H1 (cell line): Measurements from ENCODE around the gene B4GALT7. TPM values are rescaled to one million over a fixed set of nuclear protein-coding genes. Genes with fewer than 3 reads are reported as not detected.

Source experiments
- CTCF ChIA-PET: fragments of 300-600 bp; sonication (Branson Sonifier 250); formaldehyde crosslinking; loops from one replicate; lab custom pipeline; 2021; ENCODE audit not compliant: partially characterized antibody; lab: Charles Lee
- POLR2A ChIA-PET: fragments of 300-600 bp; sonication (Branson Sonifier 250); formaldehyde crosslinking; loops from one replicate; lab custom pipeline; 2021; ENCODE audit warnings: inconsistent platforms; ENCODE audit not compliant: partially characterized antibody; lab: Charles Lee
- DNase-seq, 2 experiments: peaks; one replicate each; pipeline versions ENCODE4 v3.0.0 to v3.0.0-alpha.2; 2010 to 2022; ENCODE audit warnings: low spot score in 2 of 2, low read depth in 1 of 2, mixed read lengths in 1 of 2
- FAIRE-seq: peaks from 2 replicates; lab custom pipeline; 2011; peaks lifted over from hg19 to GRCh38; lab: Jason Lieb, UNC
- H2AFZ ChIP-seq: 2 replicates; pipeline ENCODE4 v1.8.1; 2012; ENCODE audit warnings: low read length, inconsistent platforms
- H2AK5ac ChIP-seq: 2 replicates; pipeline ENCODE4 v1.6.1; 2013; ENCODE audit warnings: low read depth, low read length
- H2BK120ac ChIP-seq: replicated peaks from 2 replicates; pipeline ENCODE3; 2013; ENCODE audit warnings: low read depth, low read length, inconsistent platforms
- H2BK12ac ChIP-seq: 2 replicates; pipeline ENCODE4 v1.6.1; 2013; ENCODE audit warnings: low read depth, low read length
- H2BK15ac ChIP-seq: 2 replicates; pipeline ENCODE4 v1.6.1; 2013; ENCODE audit warnings: low read length
- H2BK20ac ChIP-seq: 2 replicates; pipeline ENCODE4 v1.6.1; 2013; ENCODE audit warnings: low read length
- H2BK5ac ChIP-seq: 2 replicates; pipeline ENCODE4 v1.6.1; 2013; ENCODE audit warnings: low read depth, low read length
- H3K14ac ChIP-seq: 2 replicates; pipeline ENCODE4 v1.6.1; 2013; ENCODE audit warnings: inconsistent platforms; ENCODE audit not compliant: insufficient read length
- H3K18ac ChIP-seq: 2 replicates; pipeline ENCODE4 v1.6.1; 2013; ENCODE audit warnings: low read length; ENCODE audit errors: extremely low read depth
- H3K23ac ChIP-seq: 2 replicates; pipeline ENCODE4 v1.6.1; 2013; ENCODE audit warnings: inconsistent platforms; ENCODE audit not compliant: insufficient read length
- H3K23me2 ChIP-seq: 2 replicates; pipeline ENCODE4 v1.6.1; 2013; ENCODE audit warnings: low read depth, low read length
- H3K27ac ChIP-seq: 2 replicates; pipeline ENCODE4 v1.6.1; 2011; ENCODE audit warnings: low read depth, low read length, inconsistent platforms
- H3K27me3 ChIP-seq, 4 experiments: replicated peaks in 1 of 4; 1 replicate in 1 of 4; 2 replicates in 3 of 4; pipeline versions ENCODE4 v1.6.1 to v1.8.1; 2011 to 2013; ENCODE audit warnings: low read length in 3 of 4, mild to moderate bottlenecking in 3 of 4, inconsistent platforms in 2 of 4, mixed read lengths in 2 of 4, moderate library complexity in 1 of 4; ENCODE audit not compliant: control insufficient read depth in 3 of 4, insufficient read depth in 3 of 4; ENCODE audit errors: extremely low read depth in 1 of 4
- H3K36me3 ChIP-seq, 4 experiments: 2 replicates each; pipeline versions ENCODE4 v1.6.1 to v1.8.1; 2011 to 2013; ENCODE audit warnings: mild to moderate bottlenecking in 4 of 4, low read length in 3 of 4, moderate library complexity in 2 of 4, control low read depth in 1 of 4, inconsistent platforms in 1 of 4; ENCODE audit not compliant: insufficient read depth in 4 of 4, control insufficient read depth in 2 of 4
- H3K4ac ChIP-seq: replicated peaks from 2 replicates; pipeline ENCODE3; 2013; ENCODE audit warnings: low read length, low read depth, mixed read lengths, inconsistent platforms; ENCODE audit not compliant: insufficient read length
- H3K4me1 ChIP-seq, 4 experiments: replicated peaks in 1 of 4; 1 replicate in 1 of 4; 2 replicates in 3 of 4; pipeline versions ENCODE4 v1.6.1 to v1.8.1; 2011 to 2013; ENCODE audit warnings: low read length in 3 of 4, inconsistent platforms in 2 of 4, mixed read lengths in 1 of 4; ENCODE audit not compliant: insufficient read depth in 4 of 4, control insufficient read depth in 3 of 4
- H3K4me2 ChIP-seq, 2 experiments: 2 replicates each; pipeline versions ENCODE4 v1.6.1 to v1.8.1; 2011 to 2013; ENCODE audit warnings: low read depth in 2 of 2, low read length in 2 of 2, control low read depth in 1 of 2, inconsistent platforms in 1 of 2, mild to moderate bottlenecking in 1 of 2; ENCODE audit not compliant: insufficient read depth in 1 of 2
- H3K4me3 ChIP-seq, 4 experiments: fragments of 200-600, 300-600 bp in 1 of 4; sonication (generic), shearing (Covaris generic), sonication (Bioruptor Twin) in 1 of 4; 2 replicates each; pipeline versions ENCODE4 v1.5.1 to v1.8.1; 2011 to 2016; ENCODE audit warnings: low read length in 4 of 4, low read depth in 3 of 4, control low read depth in 2 of 4, inconsistent platforms in 2 of 4, mild to moderate bottlenecking in 2 of 4, mixed read lengths in 1 of 4, moderate library complexity in 1 of 4; ENCODE audit not compliant: insufficient read depth in 2 of 4; ENCODE audit errors: extremely low read depth in 1 of 4
- H3K56ac ChIP-seq: replicated peaks from 2 replicates; pipeline ENCODE3; 2013; ENCODE audit warnings: low read depth, mild to moderate bottlenecking, mixed read lengths, low read length, inconsistent platforms; ENCODE audit not compliant: insufficient read length
- H3K79me1 ChIP-seq: 2 replicates; pipeline ENCODE4 v1.6.1; 2013; ENCODE audit warnings: low read depth, low read length, control low read depth
- H3K79me2 ChIP-seq, 2 experiments: 2 replicates each; pipeline versions ENCODE4 v1.6.1 to v1.8.1; 2012 to 2013; ENCODE audit warnings: low read length in 2 of 2, mild to moderate bottlenecking in 2 of 2, inconsistent platforms in 1 of 2; ENCODE audit not compliant: insufficient read depth in 2 of 2, control insufficient read depth in 1 of 2
- H3K9ac ChIP-seq, 4 experiments: replicated peaks in 1 of 4; 1 replicate in 1 of 4; 2 replicates in 3 of 4; pipeline versions ENCODE4 v1.6.1 to v1.8.1; 2011 to 2013; ENCODE audit warnings: low read depth in 3 of 4, low read length in 3 of 4, control low read depth in 2 of 4, mild to moderate bottlenecking in 2 of 4, moderate library complexity in 2 of 4, inconsistent platforms in 1 of 4; ENCODE audit errors: extremely low read depth in 1 of 4
- H3K9me3 ChIP-seq, 2 experiments: 2 replicates each; pipeline versions ENCODE4 v1.6.1 to v1.8.1; 2012 to 2013; ENCODE audit warnings: mild to moderate bottlenecking in 2 of 2, moderate library complexity in 2 of 2, control low read depth in 1 of 2, inconsistent platforms in 1 of 2, low read depth in 1 of 2, low read length in 1 of 2, mixed read lengths in 1 of 2; ENCODE audit not compliant: insufficient read depth in 2 of 2
- H4K20me1 ChIP-seq, 2 experiments: replicated peaks in 1 of 2; 2 replicates each; pipeline versions ENCODE3 to v1.8.1; 2011 to 2013; ENCODE audit warnings: inconsistent platforms in 2 of 2, low read length in 2 of 2, mild to moderate bottlenecking in 1 of 2; ENCODE audit not compliant: insufficient read depth in 2 of 2, control insufficient read depth in 1 of 2
- H4K5ac ChIP-seq: 2 replicates; pipeline ENCODE4 v1.6.1; 2013; ENCODE audit warnings: low read length, low read depth, mixed read lengths, inconsistent platforms; ENCODE audit not compliant: insufficient read length
- H4K8ac ChIP-seq: 2 replicates; pipeline ENCODE4 v1.8.0; 2013; ENCODE audit warnings: mild to moderate bottlenecking, moderate library complexity, low read length, inconsistent platforms; ENCODE audit not compliant: insufficient read depth; ENCODE audit errors: extremely low read depth
- H4K91ac ChIP-seq: replicated peaks from 2 replicates; pipeline ENCODE3; 2013; ENCODE audit warnings: low read length, mixed read lengths, inconsistent platforms; ENCODE audit not compliant: insufficient read length
- CBX5 ChIP-seq: fragments of 300-800, 300-1000 bp; sonication (generic); IDR thresholded peaks from 2 replicates; pipeline ENCODE4 v1.7.1; 2016; ENCODE audit warnings: antibody characterized with exemption, low read length, low read depth
- CHD2 ChIP-seq: IDR thresholded peaks from 2 replicates; pipeline ENCODE4 v1.6.1; 2012; ENCODE audit warnings: low read length, improper control_type of control experiment
- GTF2F1 ChIP-seq: IDR thresholded peaks from 2 replicates; pipeline ENCODE4 v1.6.1; 2012; ENCODE audit warnings: low read depth, low read length, improper control_type of control experiment, borderline replicate concordance
- HDAC2 ChIP-seq, 2 experiments: fragments of 300-600 bp in 1 of 2; sonication (generic) in 1 of 2; IDR thresholded peaks; 2 replicates each; pipeline ENCODE4 v1.6.1; 2011 to 2012; ENCODE audit warnings: low read depth in 2 of 2, low read length in 2 of 2, mild to moderate bottlenecking in 2 of 2, moderate library complexity in 2 of 2, borderline replicate concordance in 1 of 2, inconsistent platforms in 1 of 2
- JUND ChIP-seq: IDR thresholded peaks from 2 replicates; pipeline ENCODE4 v1.6.1; 2011; ENCODE audit warnings: mild to moderate bottlenecking, improper control_type of control experiment, low read length
- KDM5A ChIP-seq: fragments of 200-600 bp; IDR thresholded peaks from 2 replicates; pipeline ENCODE4 v1.7.1; 2012; ENCODE audit warnings: mild to moderate bottlenecking, low read length, inconsistent platforms, mixed read lengths
- NRF1 ChIP-seq: IDR thresholded peaks from 2 replicates; pipeline ENCODE4 v1.6.1; 2011; ENCODE audit warnings: mild to moderate bottlenecking, low read depth, low read length, improper control_type of control experiment
- WGBS, 2 experiments: shearing (Covaris generic) in 1 of 2; methylation state at CpG; one replicate each; pipeline versions ENCODE4 v1.1.6 to v1.1.7; 2013 to 2015; ENCODE audit warnings: low lambda C conversion rate in 2 of 2, mixed read lengths in 2 of 2, inconsistent platforms in 1 of 2, low coverage in 1 of 2, missing lambda C conversion rate in 1 of 2; ENCODE audit not compliant: insufficient replicate concordance in 2 of 2, insufficient coverage in 1 of 2, insufficient read length in 1 of 2; ENCODE audit errors: extremely low coverage in 1 of 2, missing lambda C conversion rate in 1 of 2; 5-methylcytosine and 5-hydroxymethylcytosine counted together
- polyA plus RNA-seq, 7 experiments: library from polyadenylated mRNA; depleted of rRNA in 3 of 7; stranded (reverse) in 5 of 7; unstranded in 2 of 7; fragments of >200 nt in 5 of 7; fragments of 200-250 nt in 2 of 7; gene quantifications; 1 replicate in 5 of 7; 2 replicates in 1 of 7; 4 replicates in 1 of 7; pipeline versions ENCODE4 v1.2.1 to v1.2.3, GENCODE V29; 2011 to 2013; ENCODE audit warnings: missing spikeins in 2 of 7, mixed read lengths in 2 of 7
- total RNA-seq: library from RNA; stranded (reverse); fragmentation: NEBNext Ultra II Directional; extraction: Animal tissue kit (Norgen Biotek cat#: 25700); gene quantifications from 2 replicates; pipeline ENCODE4 v1.2.1, GENCODE V29; 2021
- TF ChIP-seq, protein P1 (sequence below): IDR thresholded peaks from 2 replicates; pipeline ENCODE4 v1.6.1; 2012; ENCODE audit warnings: inconsistent platforms

B4GALT7 gene
- total and polyA plus RNA-seq, 2 of the 8 experiments (the other 6 are each of a cell fraction or from before 2014, with no cell fraction given), result 18.7 to 31.9 TPM

DNA sequence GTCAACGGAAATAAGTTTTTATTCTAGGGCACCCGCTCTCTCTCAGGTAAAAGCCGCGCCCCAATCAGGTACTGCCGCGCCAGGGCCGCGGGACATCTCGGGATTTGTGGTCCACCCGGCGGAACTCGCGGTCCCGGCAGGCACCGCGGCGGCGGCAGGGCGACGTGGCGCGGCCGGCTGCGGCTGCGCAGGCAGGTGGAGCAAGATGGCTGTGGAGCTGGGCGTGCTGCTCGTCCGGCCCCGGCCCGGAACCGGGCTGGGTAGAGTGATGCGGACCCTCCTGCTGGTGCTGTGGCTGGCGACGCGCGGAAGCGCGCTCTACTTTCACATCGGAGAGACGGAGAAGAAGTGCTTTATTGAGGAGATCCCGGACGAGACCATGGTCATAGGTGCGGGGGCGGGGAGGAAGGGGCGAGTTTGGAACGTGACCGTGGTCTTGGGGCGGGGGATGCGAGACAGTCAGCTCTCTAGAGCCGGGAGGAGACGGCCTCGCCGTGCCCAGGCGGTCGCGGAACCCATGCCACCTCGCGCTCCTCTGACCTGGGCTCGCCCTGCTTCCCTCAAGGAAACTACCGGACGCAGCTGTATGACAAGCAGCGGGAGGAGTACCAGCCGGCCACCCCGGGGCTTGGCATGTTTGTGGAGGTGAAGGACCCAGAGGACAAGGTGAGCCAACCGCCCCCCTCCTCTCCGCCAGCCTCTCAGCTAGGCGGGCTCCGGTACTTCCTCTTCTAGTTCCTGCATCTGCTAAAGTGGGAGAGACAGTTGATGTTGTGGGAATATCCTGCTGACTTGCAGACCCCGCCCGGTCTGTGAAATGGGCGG, 7.7 kb upstream of the B4GALT7 start, which contains the start of gene TMED9:
Gene TMED9, plus strand, starts transcription at position 194 of the 825 bp plus-strand sequence. Its CDS starts 12 bp downstream, at position 206.
- H3K36me3 ChIP-seq, result peaks cover 11 to 32% (median 22%) of the 10 kb centered on the region in 4 experiments; a peak in 6 of 8 replicates
- peak within 1 kb of the TSS; percentile 71; the same call in 1 of the 2 replicates for H2BK5ac ChIP-seq
- no peak within 1 kb of the TSS for H2AK5ac ChIP-seq
- H3K4me3 ChIP-seq, result peak within 1 kb of the TSS; percentile 50 to 89 (median 82)
- 2% methylated on average over 68 of the region's 71 CpGs; no CpG with 5 or more reads in 1 of the 2 experiments for WGBS, 2 experiments
- no peak within 1 kb of the TSS for H2BK20ac ChIP-seq
- H2BK120ac ChIP-seq, result no peak within 1 kb of the TSS
- POLR2A ChIA-PET, result interaction anchor here (0.6 to 2.8 kb wide), 14 partner anchors 9 to 620 kb away, joined by 3 to 19 read pairs (median 6); partner anchors contain the start of gene DDX41
- H3K4me2 ChIP-seq, result peak within 1 kb of the TSS; percentile 60 to 74
- H3K23me2 ChIP-seq, result peaks cover 2% of the 10 kb centered on the region; the same call in 1 of the 2 replicates
- H3K18ac ChIP-seq, result peak within 1 kb of the TSS; percentile 78
- H3K4me1 ChIP-seq, result no peaks in the 10 kb centered on the region
- no peaks in the 10 kb centered on the region for H3K9me3 ChIP-seq
- no peaks in the 10 kb centered on the region; the same call in 1 of the 2 replicates for H3K79me1 ChIP-seq
- H3K27me3 ChIP-seq, result no peaks in the 10 kb centered on the region
- H2BK12ac ChIP-seq, result peak within 1 kb of the TSS; percentile 68; the same call in 1 of the 2 replicates
- no peak within 1 kb of the TSS for H2BK15ac ChIP-seq
- H4K8ac ChIP-seq, result peak within 1 kb of the TSS; percentile 93; the same call in 1 of the 2 replicates
- no peak for FAIRE-seq
- H3K56ac ChIP-seq, result peak within 1 kb of the TSS; percentile 70
- H4K5ac ChIP-seq, result peak within 1 kb of the TSS; percentile 94
- peak within 1 kb of the TSS; percentile 90 for H2AFZ ChIP-seq
- H4K20me1 ChIP-seq, result peaks cover 2 to 4% of the 10 kb centered on the region in 2 experiments
- no peak within 1 kb of the TSS for H3K23ac ChIP-seq
- H4K91ac ChIP-seq, result peak within 1 kb of the TSS; percentile 77
- H3K4ac ChIP-seq, result peak within 1 kb of the TSS; percentile 80
- no peak within 1 kb of the TSS for H3K14ac ChIP-seq
- CTCF ChIA-PET, result interaction anchor here (0.7 to 0.8 kb wide), 2 partner anchors 13 to 54 kb away, joined by 3 read pairs; no protein-coding TSS in a partner anchor
- peaks cover 0 to 4% of the 10 kb centered on the region in 2 experiments; a peak in 1 of 4 replicates for H3K79me2 ChIP-seq
- peak; percentile 60 to 91 for DNase-seq
- peak within 1 kb of the TSS; percentile 72 to 91 (median 82) for H3K9ac ChIP-seq
- peak within 1 kb of the TSS; percentile 58; the same call in 1 of the 2 replicates for H3K27ac ChIP-seq
- no peak for TF ChIP-seq JUND
- TF ChIP-seq HDAC2 (IDR thresholded peaks at IDR 0.05; ENCODE audit: borderline replicate concordance in 1 of 2, low read depth in 2 of 2, low read length in 2 of 2), result peak in 1 of 2 experiments; percentile 83; a peak in 1 of 4 replicates
- TF ChIP-seq CHD2, result peak; percentile 14; the same call in 1 of the 2 replicates
- TF ChIP-seq, protein P1, sequence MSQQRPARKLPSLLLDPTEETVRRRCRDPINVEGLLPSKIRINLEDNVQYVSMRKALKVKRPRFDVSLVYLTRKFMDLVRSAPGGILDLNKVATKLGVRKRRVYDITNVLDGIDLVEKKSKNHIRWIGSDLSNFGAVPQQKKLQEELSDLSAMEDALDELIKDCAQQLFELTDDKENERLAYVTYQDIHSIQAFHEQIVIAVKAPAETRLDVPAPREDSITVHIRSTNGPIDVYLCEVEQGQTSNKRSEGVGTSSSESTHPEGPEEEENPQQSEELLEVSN, result no peak
- no peak for TF ChIP-seq KDM5A
- peak; percentile 91 for TF ChIP-seq NRF1
- no peak for TF ChIP-seq CBX5
- no peak for TF ChIP-seq GTF2F1
